Activated T-cell treated with anti-CD3 and anti-CD28 coated beads, Interleukin-2, amount 50 U/mL, for 48 hours (primary cell): ENCODE results near the gene SOS1.
"Not testable (repeated sequence)": the region's sequence is repeated elsewhere in the genome, so short reads cannot be mapped to it uniquely, and the experiment has no call there.

Experiments used
- DNase-seq, 2 experiments: peaks; one replicate each; pipeline ENCODE4 v3.0.0-alpha.2; 2020

Gene SOS1

DNA sequence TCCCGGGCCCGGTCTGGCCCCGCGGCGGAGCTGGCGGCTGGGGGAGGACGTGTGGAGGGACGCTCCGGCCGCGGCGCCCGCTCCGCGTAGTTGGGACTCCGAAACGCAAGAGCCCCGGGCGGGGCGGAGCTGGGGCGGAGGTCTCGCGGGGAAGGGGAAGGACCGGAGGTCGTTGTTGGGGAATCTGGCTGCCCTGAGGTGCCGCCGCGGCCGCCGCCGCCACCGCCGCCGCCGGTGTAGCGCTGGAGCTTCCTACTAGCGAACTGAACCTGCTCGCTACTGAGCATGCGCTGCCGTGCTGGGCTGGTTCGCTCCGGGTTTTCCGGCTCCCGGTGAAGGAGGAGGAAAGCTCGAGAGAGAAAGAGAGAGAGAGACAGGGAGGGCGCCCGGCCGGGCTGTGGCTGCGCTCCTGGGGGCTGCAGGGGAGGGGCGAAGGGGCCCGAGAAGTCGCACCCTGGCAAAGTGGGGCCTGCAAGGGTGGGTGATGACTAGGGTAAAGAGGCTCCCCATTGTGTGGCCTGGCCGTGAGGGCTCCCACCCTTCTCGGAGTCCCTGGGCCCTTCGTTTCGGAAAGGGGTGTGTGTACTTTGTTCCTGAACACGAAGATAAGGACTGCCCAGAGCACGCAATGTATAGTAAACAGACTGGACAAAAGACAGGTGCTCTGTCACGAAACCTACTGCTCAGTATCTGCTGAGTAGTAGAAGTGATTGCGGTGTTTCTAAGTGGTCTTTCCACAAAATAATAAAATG is at the start of gene SOS1:
Gene SOS1, minus strand, starts transcription at position 281 of the 752 bp plus-strand sequence. CDS start 629 bp downstream, outside the sequence.
- peak; percentile 94 to 95 for DNase-seq

GRCh38 chr2:39164089-39164488 is 43.2 kb upstream of the SOS1 start:
- DNase-seq, result no peak

DNA sequence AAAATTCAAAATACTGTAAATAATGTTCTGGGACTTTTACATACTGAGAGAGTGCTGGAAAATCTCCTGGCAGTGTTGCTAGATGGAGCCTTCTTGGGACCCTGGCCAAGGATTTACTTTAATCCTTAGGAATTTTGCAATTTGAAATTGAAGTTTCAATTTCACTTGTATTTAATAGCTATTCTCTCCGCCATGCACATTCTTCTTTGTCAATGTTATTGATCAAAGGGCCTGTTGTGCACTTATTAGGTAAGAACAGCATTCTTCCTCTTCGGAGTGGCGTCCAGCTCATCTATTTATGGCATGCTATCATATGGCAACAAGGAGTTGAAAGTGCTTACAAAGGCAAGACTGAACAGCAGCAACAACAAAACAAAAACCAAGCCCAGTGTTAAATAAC is 40.1 kb upstream of the SOS1 start:
- no peak for DNase-seq

- DNase-seq, result no peak
These were observed 38.4 kb upstream of the SOS1 start for GRCh38 chr2:39159283-39159682.

DNA sequence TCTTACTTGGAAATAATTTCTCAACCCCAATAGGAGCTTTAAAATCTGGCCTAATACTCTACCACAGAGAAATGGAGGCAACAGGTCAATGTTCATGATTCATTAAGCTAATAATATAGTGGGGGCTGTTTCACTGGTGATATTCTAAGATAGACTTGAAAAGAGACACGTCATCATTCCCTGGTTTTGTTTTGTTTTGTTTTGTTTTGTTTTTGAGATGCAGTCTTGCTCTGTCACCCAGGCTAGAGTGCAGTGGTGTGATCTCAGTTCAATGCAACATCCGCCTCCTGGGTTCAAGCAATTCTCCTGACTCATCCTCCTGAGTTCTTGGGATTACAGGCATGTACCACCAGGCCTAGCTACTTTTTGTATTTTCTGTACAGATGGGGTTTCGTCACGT is 37.5 kb upstream of the SOS1 start:
- DNase-seq, result no peak

- no peak for DNase-seq
These were observed 36.0 kb upstream of the SOS1 start for GRCh38 chr2:39156846-39157245.

- DNase-seq, result no peak
These were observed 35.3 kb upstream of the SOS1 start for GRCh38 chr2:39156107-39156506.

DNA sequence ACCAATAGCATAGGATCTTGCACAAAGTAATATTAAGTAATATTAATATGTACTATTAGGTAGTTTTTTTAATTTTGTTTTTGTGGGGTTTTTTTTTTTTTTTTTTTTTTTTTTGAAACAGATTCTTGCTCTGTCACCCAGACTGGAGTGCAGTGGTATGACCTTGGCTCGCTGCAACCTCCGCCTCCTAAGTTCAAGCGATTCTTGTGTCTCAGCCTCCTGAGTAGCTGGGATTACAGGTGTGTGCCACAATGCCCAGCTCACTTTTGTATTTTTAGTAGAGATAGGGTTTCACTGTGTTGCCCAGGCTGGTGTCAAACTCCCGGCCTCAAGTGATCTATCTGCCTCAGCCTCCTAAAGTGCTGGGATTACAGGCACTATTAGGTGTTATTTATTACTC is 34.7 kb upstream of the SOS1 start:
- not testable (repeated sequence) for DNase-seq

DNA sequence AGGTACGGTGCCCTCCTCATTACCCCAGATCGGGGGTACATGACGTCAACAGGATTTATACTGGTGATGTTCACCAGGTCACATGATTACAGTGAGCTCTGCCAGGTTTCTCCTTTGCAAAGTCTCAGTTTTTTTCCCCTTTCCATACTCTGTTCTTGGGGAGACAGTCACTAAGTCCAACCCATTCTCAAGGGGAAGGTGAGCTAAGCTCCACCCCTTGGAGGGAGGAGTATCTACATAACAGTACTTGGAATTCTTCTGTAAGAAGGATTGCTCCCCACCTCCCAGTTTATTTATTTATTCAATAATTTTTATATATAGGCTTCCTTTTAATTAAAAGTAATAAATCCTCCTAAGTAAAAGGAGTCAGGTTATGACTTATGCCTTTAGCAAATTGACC is 34.1 kb upstream of the SOS1 start:
- no peak for DNase-seq

- no peak for DNase-seq
These were observed 32.5 kb upstream of the SOS1 start for GRCh38 chr2:39153312-39153711.

DNA sequence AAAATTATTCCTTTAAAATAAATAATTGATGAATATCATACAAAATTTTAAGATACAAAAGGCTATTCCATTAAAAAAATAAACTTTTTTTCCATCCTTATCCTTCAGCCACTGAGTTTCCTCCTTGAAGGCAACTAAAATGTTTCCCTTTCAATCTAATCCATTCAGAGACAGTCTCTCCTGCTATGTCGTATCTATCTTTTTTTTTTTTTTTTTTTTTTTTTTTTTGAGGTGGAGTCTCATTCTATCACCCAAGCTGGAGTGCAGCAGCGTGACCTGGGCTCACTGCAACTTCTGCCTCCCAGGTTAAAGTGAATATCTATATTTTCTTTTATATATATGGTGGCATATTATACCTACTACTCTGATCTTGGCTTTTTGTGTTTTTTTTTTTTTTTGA is 31.7 kb upstream of the SOS1 start:
- DNase-seq, result no peak

- DNase-seq, result no peak
These were observed 30.1 kb upstream of the SOS1 start for GRCh38 chr2:39150890-39151497.

DNA sequence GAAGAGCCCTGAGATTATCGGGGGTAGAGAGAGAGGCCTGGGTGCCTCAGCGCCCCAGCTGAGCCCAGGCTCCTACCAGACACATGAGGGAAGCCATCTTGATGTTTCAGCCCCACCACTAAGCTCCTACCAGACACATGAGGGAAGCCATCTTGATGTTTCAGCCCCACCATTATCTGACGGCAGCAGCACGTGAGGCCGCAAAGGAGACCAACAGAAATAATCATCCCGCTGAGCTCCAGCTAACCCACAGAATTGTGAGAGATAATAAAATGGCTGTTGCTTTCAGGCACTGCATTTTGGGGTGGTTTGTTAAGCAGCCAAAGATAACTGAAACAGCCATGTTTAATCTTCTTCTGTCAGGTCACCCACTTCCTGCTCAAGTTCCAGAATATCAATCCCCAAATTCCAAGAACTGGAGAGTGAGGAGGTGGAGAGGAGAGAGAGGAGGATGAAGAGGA is 29.3 kb upstream of the SOS1 start:
- no peak for DNase-seq

- no peak for DNase-seq
These were observed 25.8 kb upstream of the SOS1 start for GRCh38 chr2:39146630-39147029.

GRCh38 chr2:39145906-39146421 is 25.1 kb upstream of the SOS1 start:
- no peak for DNase-seq

GRCh38 chr2:39144416-39144815 is 23.6 kb upstream of the SOS1 start:
- no peak for DNase-seq

DNA sequence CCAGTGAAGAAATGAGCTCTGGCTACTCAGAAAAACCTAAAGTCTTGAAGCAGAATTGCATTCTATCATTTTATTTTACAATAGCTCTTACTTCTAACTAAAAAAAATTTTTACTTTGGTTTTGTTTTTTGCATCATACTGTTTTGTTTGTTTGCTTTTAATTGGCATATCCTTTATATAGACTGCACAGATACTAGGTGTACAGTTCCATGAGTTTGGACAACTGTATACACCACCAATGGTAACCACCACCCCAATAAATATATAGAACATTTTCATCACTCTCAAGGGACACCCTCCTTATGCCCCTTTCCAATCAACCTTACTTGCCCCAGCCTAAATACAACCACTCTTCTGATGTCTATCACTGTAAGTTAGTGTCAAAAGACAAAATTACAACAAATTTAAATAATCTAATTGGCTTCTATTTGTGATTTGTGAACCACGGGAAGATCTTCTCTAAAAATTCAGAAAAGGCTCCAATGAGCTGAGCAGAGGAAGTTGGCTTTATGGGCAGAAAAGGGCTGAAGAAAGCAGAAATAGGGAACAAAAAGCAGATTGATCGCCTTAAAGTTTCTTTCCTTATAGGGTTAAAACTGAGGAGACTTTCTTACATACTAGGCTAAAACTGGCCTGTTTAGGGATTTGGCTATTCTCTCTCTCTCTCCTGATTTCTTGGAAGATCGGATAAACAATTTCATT is 22.2 kb upstream of the SOS1 start:
- no peak for DNase-seq

GRCh38 chr2:39141334-39142271 is 20.8 kb upstream of the SOS1 start:
- no peak for DNase-seq

- DNase-seq, result not testable (repeated sequence)
These were observed 20.1 kb upstream of the SOS1 start for GRCh38 chr2:39140948-39141333.

DNA sequence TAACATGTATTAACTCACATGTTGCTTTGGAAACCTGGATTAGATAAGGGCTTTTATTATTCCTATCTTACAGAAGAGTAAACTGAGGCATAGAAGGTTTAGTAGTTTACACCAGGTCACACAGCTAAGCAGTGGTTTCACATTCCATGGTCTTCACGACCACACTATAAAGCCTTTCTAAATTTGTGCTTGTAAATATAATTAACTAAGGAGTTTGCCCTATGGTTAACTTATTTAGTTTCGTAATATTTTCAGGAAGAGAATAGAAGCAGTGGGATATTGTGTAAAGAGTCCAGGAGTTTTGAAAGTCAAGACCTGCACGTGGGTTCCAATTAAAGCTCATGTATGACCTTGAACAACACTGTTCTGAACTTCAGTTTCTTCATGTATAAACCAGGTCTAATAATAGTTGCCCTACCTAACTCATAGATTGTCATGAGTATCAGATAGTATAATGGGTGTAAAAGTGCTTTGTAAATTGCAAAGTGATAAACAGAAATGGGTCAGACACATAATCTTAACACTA is 19.5 kb upstream of the SOS1 start:
- no peak for DNase-seq

- DNase-seq, result no peak
These were observed 18.8 kb upstream of the SOS1 start for GRCh38 chr2:39139511-39140237.

DNA sequence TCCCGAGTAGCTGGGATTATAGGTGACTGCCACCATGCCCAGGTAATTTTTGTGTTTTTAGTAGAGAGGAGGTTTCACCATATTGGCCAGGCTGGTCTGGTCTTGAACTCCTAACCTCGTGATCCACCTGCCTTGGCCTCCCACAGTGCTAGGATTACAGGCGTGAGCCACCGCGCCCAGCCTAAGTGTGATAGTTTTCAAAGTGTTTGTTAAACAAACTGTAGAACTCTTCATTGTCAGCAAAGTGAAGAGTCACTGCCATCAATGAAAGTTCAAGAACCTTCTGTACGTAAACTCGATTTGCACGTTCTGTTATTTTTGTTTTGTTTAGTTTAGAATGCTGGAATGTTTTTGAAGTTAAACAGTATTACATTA is 18.0 kb upstream of the SOS1 start:
- DNase-seq, result no peak
